GM18867 (cell line): ENCODE results near the gene TSPO2.

Experiments used
- ATAC-seq: cut with Tn5 transposase; IDR thresholded peaks from one replicate; pipeline ENCODE4 v1.9.1; 2021; ENCODE audit warnings: mild to moderate bottlenecking, moderate library complexity; ENCODE audit not compliant: unreplicated experiment

Gene TSPO2

DNA sequence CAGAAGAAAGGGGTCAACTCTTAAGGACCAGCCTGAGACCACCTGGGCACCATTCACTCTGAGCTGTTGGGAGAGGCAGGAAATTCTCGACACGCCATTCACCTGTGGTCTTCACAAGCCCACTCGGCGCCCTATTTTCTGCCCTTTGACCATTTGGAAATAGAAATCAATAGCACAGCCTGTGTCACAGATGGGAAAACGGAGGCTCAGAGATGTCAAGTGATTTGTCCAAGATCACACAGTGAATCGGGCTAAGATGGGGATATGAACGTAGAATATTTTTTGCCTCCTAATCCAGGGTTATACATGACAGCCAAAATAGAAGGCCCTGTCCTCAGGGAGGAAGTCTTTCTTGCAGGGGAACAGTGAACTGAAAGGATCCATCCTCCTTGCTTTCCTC is 7.7 kb downstream of the TSPO2 start:
- ATAC-seq, result no peak

DNA sequence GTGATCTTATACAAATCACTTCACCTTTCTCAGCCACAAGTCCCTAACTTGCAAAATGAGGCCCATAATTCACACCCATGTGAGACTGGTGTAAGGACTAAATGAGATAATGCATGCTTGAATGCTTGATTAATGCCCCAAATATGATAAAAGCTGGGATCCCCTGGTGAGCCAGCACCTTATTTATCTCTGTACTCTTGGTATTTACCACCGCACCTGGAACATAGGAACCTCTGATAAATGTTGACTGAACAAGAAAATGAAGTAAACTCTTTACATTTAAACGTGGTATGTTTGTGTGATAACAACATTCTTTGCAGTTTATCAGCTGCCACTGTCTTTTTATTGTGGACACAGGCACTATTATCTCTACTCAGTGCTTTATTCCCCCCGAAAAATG is 8.3 kb downstream of the TSPO2 start:
- no peak for ATAC-seq

DNA sequence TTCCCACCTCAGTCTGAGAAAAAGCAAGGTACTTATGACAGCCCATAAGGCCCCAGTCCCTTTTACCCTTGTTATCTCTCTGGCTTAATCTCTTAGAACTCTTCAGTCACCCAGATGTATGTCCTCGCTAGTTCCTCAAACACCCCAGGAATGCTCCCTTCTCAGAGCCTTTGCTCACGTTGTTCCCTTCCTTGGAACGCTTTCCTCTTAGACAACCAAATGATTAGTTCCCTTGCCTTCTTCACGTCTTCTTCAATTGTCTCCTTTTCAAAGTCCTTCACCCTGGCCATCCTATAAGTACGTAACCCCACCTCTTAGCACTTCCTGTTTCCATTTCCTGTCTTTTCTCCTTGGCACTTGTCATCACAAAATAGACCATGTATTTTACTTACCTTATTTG is 9.6 kb downstream of the TSPO2 start:
- ATAC-seq, result no peak

DNA sequence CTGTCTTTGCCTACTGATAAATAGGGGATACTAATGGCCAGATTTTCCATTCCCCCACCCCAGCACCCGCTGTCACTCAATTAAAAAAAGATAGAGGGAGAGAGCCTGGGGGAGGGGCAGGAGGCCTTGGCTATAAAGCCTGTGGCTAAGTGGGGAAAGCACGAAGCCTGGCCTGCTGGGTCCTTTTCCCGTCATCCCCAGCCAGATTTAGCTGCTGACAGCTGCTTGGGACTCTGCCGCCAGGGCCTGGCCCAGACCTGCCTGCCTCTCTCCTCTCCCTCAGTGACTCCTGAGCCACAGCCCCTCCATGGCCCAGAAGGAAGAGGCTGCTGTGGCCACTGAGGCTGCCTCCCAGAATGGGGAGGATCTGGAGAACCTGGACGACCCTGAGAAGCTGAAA is 10.8 kb downstream of the TSPO2 start, which contains the start of gene APOBEC2:
APOBEC2 (plus strand) TSS at position 162 of the 400 bp plus-strand sequence; CDS start at position 308, 146 bp downstream.
- no peak for ATAC-seq

DNA sequence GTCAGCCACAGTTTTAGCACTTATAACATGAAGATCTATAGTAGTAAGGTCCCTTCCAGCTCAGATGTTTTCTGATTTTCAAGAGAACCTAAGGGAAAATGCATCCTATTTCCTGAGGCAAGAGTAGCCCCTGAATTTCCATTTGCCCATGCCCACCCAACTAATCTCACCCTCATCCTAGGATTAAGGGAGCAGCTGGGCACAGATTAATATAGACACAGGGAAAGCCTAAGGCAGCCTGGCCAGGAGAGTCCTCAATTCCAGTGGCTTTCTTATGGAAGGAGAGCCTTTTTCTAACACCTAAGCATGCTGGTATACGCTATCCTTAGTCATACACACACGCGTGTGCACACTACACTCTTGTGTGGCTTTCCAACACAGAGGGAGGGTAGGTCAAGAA is 12.2 kb downstream of the TSPO2 start:
- no peak for ATAC-seq

DNA sequence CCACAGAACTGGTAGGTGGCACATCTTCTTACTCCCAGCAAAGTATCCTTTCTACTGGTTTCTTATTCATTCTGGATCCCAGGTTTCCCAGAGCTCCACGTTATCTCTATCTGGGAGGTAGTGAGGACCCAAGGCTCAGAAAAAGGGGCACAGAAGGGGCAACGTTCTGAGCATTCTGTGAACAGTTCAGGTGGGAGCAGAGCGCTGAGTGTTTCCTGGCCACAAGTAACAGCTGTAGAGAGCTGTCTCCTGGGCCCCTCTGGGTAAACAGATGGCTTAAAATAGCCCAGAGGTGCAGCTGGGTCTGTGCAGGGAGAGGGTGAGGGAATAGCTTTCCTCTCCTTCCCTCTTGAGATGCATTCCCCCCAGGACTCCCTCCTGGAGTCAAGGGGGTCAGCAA is 12.9 kb downstream of the TSPO2 start:
- no peak for ATAC-seq

DNA sequence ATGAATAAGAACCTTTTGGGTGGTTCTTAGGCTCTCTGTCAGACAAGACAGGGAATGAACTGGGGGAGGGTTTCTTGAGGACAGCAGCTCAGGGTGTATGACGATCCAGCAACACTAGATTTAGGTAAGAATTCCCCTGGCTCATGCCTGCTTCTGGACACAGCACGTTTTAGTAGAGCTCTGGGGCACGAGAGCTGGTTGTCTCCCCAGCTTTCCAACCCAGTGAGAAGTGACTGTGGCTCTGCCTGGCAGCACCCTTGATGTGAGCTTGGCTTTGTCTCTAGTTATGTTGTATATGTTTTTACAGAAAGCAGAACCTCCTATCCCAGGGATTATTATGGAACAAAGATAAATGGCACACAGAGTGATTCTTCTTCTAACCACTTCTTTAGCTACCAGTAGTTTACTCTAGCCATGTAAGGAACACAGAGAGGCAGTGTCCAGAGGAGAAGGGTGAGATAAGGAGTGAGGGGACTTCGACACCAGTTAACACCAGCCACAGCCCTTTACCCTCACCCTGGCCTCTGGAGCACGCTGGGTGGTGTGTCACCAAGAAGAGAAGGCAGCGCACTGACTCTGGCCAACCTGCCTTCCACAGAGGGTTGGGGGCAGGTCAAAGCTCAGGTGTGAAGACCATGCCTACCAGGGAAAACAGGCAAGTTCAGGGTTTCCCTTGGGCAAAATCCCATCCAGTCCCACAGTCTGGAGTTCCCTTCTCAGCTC is 14.7 kb downstream of the TSPO2 start:
- no peak for ATAC-seq

DNA sequence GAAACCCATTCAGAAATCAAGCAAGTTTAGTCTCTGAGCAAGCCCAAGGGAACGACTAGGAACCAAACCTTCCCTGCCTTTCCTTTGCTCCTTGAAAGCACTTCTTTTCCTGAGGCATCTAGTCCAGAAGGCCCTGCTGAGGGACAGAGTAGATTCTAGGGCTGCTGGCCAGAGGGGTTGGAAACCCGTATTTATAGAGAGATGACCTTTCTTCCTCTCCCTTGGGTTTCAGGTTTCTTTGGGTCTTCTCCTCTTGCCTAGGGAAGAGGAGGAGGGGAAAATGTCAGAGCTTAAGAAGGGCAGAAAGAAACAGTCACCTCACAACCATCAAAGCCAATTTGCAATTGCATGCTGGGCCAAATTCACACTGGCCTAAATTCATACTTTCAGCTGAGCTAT is 16.5 kb downstream of the TSPO2 start:
- ATAC-seq, result no peak

DNA sequence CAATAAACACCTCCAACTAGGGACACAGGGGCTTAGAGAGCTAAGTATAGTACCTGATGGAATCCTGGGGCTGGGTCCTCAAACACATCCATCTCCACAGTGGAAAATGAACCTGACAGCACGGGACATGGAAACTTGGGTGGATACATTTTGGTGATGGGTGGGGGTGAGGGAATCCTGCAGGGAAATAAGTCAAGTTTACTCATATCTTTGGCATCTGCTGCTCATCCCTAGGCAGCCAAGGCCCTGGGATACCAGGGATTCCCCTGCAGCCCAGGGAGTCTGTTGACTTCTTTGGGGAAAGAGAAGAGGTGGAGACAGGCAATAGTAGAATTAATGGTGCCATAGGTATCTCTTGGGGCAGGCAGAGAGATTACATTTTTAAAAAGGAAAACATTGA is 17.3 kb downstream of the TSPO2 start:
- no peak for ATAC-seq

DNA sequence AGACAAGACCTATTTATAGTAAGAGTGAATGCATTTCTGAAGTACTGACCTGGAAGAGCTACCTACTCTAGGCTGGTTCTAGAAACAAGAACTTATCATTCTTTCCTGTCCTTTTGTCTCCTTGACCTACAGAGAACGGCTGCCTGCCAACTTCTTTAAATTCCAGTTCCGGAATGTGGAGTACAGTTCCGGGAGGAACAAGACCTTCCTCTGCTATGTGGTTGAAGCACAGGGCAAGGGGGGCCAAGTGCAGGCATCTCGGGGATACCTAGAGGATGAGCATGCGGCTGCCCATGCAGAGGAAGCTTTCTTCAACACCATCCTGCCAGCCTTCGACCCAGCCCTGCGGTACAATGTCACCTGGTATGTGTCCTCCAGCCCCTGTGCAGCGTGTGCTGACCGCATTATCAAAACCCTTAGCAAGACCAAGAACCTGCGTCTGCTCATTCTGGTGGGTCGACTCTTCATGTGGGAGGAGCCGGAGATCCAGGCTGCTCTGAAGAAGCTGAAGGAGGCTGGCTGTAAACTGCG is 19.0 kb downstream of the TSPO2 start:
- no peak for ATAC-seq

DNA sequence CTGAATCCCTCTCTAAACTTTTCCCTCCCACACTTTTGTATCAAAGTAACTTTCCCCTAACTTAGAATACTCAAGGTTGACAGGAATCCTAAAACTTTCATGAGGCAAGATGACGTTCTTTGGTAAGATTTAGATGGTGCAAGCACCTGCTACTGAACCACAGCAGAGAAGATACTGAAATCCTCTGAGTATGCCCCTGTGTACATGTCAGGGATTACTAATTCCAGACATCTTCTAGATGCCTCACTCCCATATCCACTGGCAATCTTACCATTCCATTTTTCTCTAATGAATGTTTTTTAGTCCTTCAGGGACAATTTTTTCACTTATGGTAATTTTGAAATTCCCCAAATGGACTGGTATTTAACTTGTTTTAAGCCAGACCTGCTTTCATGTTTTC is 19.8 kb downstream of the TSPO2 start:
- ATAC-seq, result no peak

DNA sequence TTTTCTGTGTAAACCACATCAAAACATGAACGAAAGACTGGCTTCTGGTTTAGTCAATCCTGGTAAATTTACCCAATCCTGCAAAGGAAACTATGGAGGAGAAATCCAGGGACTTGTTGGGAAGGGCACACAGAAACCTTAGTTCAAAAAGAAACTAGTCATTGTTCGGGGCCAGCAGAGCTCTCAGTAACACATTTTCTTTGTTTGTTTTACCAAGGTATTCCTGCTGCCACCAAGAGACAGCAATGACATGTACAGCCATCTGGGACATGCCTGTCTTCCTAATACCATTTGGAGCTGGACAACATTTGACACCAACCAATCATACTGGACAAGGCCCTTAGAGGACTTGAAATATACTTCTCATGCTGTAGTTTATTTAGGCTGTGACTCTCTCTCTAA is 21.6 kb downstream of the TSPO2 start:
- ATAC-seq, result no peak

DNA sequence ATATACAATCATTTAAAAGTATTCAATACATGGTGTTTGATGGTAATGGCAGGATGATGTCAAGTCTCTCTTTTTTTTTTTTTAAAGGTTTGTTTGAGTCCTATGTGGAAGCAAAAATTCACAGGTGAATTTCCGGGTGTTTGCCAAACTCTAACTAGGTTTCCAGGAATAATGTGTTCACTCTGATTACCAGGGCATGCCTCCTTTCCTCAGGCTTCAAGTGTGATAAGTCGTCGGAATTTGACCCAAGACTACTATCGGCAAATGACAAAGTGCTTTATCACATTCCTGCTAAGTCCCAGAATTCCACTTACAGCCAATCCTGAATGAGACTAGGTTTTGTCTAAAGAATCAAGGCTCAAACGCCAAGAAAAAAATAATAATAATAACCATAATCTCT is 22.6 kb downstream of the TSPO2 start:
- ATAC-seq, result no peak

DNA sequence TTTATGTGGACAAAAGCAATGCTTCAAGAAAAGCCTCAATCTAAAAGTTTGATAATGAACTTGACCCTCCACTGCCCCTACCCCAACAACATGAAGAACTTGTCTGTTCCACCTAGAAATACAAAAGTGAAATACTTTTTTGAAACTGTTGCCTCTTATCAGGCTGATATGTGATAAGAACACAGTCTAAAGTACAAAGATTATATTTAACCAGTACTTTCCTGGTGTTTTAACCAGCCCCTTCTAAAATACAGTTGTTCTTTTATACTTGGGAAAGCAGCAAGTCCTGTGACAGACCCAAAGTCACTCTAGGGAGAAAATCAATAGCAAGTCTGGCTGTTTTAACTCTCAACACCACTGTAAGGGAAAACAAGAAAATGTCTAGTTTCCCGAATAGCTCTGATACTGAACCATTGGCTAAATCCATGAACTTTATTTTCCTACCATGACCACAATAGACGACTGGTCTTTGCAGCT is 23.3 kb downstream of the TSPO2 start:
- no peak for ATAC-seq

DNA sequence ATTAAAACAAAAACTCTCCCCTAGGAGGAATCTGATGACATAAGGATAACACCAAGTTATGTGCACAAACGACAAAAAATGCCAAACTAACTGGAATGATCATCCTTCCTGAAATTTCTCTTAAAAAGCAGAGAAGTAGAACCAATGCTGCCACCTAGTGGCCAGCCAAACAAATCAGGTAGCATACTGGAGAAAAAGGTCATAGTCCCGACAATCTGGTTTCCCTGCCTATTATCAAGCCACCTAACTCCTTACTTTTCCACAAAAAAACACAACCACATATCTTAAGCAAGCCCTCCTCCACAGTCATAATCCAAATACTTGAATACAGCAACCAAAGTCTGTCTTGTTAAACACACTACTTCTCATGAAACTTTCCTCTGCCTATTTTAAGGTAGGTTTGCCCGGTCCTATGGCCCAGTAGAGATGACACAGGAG is 24.6 kb downstream of the TSPO2 start:
- no peak for ATAC-seq

DNA sequence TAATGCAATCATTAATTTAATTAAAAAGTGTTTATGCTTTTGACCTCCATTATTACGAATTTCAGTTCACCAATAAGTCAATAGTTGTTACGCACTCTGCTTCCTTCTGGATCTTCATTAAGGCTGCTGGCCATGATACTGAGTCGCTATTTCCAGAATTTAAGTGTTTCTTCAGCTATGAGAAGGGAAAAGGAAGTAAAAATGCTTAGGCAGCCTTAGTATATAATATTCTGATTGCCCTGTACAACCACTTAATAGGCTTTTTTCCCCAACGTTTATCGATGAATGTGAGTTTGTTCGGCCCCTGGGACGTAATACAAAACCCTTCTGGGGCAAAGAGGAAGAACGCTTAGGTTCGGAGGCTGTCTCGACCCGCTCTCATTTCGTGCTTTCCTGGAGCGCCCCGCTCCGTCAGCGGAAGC is 29.2 kb downstream of the TSPO2 start:
- ATAC-seq, result peak; percentile 22

DNA sequence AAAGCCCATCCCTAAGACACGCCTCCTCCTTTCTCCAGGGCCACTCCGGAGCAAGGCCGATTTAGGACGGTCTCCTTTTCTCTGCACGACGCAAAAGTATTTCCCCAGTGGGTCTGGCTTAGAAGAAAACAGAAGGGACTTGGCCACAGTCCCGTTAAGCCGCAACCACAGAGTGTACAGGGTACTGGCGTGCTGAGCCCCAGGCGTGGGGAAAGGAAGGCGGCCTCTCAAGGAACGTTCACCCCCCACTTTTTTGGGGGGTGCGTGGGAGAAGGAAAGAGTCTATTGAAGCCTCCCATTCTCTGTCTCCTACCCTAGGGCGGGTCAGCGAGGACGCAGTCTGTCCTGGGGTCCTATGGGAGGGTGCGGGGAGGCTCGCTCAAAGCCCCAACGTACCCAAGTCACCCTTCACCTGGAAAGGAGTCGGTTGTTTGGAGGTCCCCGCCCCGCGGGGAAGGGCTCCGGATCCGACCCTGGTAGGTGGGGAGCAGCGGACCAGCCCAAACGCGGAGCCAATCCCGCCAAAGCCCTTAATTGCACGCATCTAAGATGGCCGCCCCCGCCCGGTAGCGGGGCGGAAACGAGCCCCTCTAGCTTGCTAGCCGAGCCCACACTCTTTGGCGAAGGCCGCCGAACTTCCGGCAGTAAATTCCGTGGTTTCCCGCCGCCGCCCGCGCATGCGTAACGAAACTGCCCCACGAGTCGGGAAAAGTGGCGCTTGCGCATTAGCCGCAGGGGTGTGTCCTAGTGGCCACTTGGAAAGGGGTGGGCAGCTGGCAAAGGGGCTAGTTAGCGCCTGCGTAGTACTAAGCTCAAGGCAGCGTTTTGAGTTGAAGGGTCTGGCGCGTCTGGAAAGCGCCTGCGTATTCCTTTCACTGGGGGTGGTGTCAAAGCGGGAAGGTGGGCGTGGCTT is 29.9 kb downstream of the TSPO2 start, which contains the start of gene OARD1:
OARD1 (minus strand) TSS at position 434 of the 913 bp plus-strand sequence. CDS start 722 bp downstream, outside the sequence.
- ATAC-seq, result peak; percentile 62

DNA sequence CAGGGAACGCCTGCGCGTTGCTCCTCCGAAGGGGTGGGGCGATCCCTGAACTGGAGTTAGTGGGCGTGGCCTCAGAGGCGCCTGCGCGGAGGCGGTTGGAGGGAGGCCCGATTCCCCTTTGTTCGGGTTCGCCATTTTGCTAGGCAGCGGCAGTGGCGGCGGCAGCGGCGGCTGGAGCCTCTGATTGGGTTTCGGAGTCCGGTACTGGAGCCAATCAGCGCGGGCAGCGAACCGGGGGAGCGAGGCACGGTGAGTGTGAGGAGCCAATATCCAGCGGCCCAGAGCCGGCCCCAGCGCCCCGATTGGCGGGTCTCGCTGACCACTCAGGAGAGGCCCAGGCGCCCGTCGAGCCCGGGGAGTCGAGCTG is 30.6 kb downstream of the TSPO2 start, which contains the start of gene NFYA:
NFYA (plus strand) TSS at position 139 of the 367 bp plus-strand sequence. CDS start 6,116 bp downstream, outside the sequence.
- ATAC-seq, result peak; percentile 64

DNA sequence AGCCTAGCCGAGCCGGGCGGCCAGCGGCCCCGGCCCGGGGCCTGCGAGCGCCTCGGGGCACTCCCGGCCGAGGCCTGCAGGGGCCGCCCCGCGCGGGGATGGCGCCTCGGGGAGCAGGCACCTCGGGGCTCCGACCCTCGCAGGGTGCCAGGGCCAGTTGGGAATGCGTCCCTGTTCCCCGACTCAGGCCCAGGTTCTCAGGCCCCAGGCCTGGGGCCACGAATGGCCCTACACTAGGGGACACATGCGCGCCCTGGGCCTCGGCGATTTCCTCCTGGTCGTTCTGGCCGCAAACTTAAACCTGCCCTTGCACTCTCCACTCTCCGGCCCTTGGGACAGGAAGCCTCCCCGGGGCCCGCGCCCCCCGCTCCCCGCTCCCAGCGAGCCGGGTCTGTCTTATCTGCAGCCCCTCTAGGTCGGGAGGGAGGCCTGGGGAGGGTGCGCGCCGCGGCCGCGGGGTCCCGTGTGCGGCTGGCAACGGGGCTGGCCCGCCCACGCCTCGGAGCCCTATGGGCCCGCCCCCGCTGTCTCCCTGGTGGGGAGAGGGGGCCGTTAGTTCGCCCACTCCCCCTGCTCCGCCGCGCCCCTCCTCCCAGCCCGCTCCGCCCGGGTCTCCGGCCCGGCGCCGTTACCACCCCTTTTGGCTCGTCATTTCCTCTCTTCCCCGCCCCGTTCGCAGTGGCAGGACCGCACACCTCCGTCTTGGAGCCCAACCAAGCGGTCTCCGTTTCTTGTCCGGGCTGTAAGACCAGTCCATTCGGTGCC is 31.1 kb downstream of the TSPO2 start:
- ATAC-seq, result peak; percentile 30

DNA sequence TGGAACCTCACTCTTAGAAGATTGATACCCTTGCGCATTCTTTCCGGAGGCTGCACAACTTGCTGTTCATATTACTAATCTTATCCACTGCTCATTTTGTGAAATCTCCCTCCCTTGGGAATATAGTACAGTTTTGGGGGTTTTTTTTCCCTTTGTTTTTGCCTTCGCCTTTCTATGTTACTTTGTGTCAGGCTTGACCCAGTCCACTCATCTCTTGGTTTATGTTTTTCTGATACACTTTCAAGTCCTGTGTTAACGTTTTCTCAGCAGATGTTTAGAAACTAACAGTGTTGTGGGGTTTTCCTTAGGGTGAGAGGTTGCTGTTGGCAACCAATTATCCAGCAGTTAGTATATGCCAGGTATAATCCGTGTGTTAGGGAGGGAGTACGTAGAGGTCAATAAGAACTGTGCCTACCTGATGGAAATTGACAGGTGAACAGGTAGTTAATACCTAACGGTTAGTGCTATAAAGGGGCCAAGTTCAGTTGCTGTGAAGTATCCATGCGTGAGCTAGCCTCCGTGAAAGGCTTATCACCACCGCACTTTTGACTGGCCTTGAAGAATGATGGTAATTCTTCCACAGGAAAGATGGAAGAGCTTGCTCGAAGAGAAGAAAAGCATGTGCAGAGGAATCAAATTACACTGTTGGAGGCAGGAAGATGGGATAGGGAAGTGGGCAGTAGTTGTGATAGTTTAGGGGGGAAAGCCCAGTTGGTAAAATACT is 31.9 kb downstream of the TSPO2 start:
- no peak for ATAC-seq
